MCF 10A (cell line): ENCODE results near the gene MEDAG. TPM values are rescaled to one million over a fixed set of nuclear protein-coding genes. Genes with fewer than 3 reads are reported as not detected.

Experiments
- BruUV-seq: library from RNA; stranded (reverse); fragments of 400-500 nt; replicated peaks from 2 replicates; lab custom pipeline; 2021; lab: Mats Ljungman, UMichigan
- CTCF ChIA-PET: fragments of 300-600 bp; sonication (Branson Sonifier 250); formaldehyde crosslinking; extraction: SDS; loops from one replicate; lab custom pipeline; 2021; ENCODE audit warnings: antibody characterized with exemption, inconsistent platforms; lab: Yijun Ruan, JAX
- POLR2A ChIA-PET: fragments of 300-600, 350-650 bp; sonication (Branson Sonifier 250); formaldehyde crosslinking; extraction: SDS; loops from one replicate; lab custom pipeline; 2020; ENCODE audit warnings: antibody characterized with exemption, inconsistent platforms; lab: Yijun Ruan, JAX
- DNase-seq: peaks from one replicate; pipeline ENCODE4 v3.0.0-alpha.2; 2018; ENCODE audit not compliant: unreplicated experiment
- H3K27ac Mint-ChIP-seq: one replicate; pipeline ENCODE4 v1.8.0; 2022; ENCODE audit warnings: mild to moderate bottlenecking, low read depth, mixed read lengths; ENCODE audit not compliant: unreplicated experiment
- H3K27me3 Mint-ChIP-seq: one replicate; pipeline ENCODE4 v1.8.0; 2022; ENCODE audit warnings: mixed read lengths; ENCODE audit not compliant: insufficient read depth, unreplicated experiment
- H3K36me3 Mint-ChIP-seq: one replicate; pipeline ENCODE4 v1.8.0; 2022; ENCODE audit warnings: mild to moderate bottlenecking, moderate library complexity, mixed read lengths; ENCODE audit not compliant: insufficient read depth, unreplicated experiment
- H3K4me1 Mint-ChIP-seq: one replicate; pipeline ENCODE4 v1.8.0; 2022; ENCODE audit warnings: mixed read lengths; ENCODE audit not compliant: insufficient read depth, unreplicated experiment
- H3K4me3 Mint-ChIP-seq: one replicate; pipeline ENCODE4 v1.8.0; 2022; ENCODE audit warnings: mild to moderate bottlenecking, moderate library complexity, mixed read lengths; ENCODE audit not compliant: unreplicated experiment
- H3K9me3 Mint-ChIP-seq: one replicate; pipeline ENCODE4 v1.8.0; 2022; ENCODE audit warnings: mixed read lengths; ENCODE audit not compliant: unreplicated experiment
- CTCF ChIP-seq: fragments of 200-600 bp; IDR thresholded peaks from one replicate; pipeline ENCODE4 v1.8.0; 2022; ENCODE audit warnings: antibody characterized with exemption, mild to moderate bottlenecking; ENCODE audit not compliant: unreplicated experiment
- intact Hi-C: fragments of 100-400 bp; cut with micrococcal nuclease; formaldehyde crosslinking; loops from 2 replicates; pipeline ENCODE4 v1.14.1; 2022
- total RNA-seq: library from RNA; stranded (reverse); gene quantifications from 2 replicates; pipeline ENCODE4 v1.2.3, GENCODE V29; 2022

Gene MEDAG
- total RNA-seq, 1 experiment from 2014 or later, result not detected

- ChIA-PET POLR2A (no interaction called here), CTCF (interaction anchor here (0.5 to 1.7 kb wide), 6 partner anchors 12 to 1054 kb away, joined by 3 to 9 read pairs (median 4); no protein-coding TSS in a partner anchor)
- H3K4me3 Mint-ChIP-seq, result no peak overlapping the region
- H3K27ac Mint-ChIP-seq, result no peak overlapping the region
- DNase-seq, result peak; percentile 26
- peaks cover 10% of the 10 kb centered on the region for H3K4me1 Mint-ChIP-seq
- peak; percentile 26 for TF ChIP-seq CTCF
- H3K36me3 Mint-ChIP-seq, result no peaks in the 10 kb centered on the region
- H3K9me3 Mint-ChIP-seq, result no peaks in the 10 kb centered on the region
- intact Hi-C loops, result no loop called here
- no peaks in the 10 kb centered on the region for H3K27me3 Mint-ChIP-seq
- no TSS peak for BruUV-seq
Measured at GRCh38 chr13:30892966-30893365, 13.1 kb upstream of the MEDAG start.

- H3K27ac Mint-ChIP-seq, result peak overlapping the region; percentile 88
- H3K9me3 Mint-ChIP-seq, result no peaks in the 10 kb centered on the region
- peaks cover 15% of the 10 kb centered on the region for H3K4me1 Mint-ChIP-seq
- ChIA-PET CTCF (interaction anchor here (0.6 kb wide), 1 partner anchor 88 kb away, joined by 5 read pairs; no protein-coding TSS in a partner anchor), POLR2A (no interaction called here)
- H3K27me3 Mint-ChIP-seq, result peaks cover 10% of the 10 kb centered on the region
- BruUV-seq, result no TSS peak
- no peak for TF ChIP-seq CTCF
- H3K4me3 Mint-ChIP-seq, result no peak overlapping the region
- intact Hi-C loops, result no loop called here
- peak; percentile 64 for DNase-seq
- H3K36me3 Mint-ChIP-seq, result no peaks in the 10 kb centered on the region
Measured at GRCh38 chr13:30895773-30896172, 10.3 kb upstream of the MEDAG start.

GRCh38 chr13:30898070-30898469, 8.0 kb upstream of the MEDAG start:
- no peak overlapping the region for H3K4me3 Mint-ChIP-seq
- no peaks in the 10 kb centered on the region for H3K9me3 Mint-ChIP-seq
- DNase-seq, result no peak
- TF ChIP-seq CTCF, result no peak
- CTCF ChIA-PET, result no interaction called here
- H3K36me3 Mint-ChIP-seq, result no peaks in the 10 kb centered on the region
- no peak overlapping the region for H3K27ac Mint-ChIP-seq
- intact Hi-C loops, result no loop called here
- peaks cover 23% of the 10 kb centered on the region for H3K27me3 Mint-ChIP-seq
- peaks cover 15% of the 10 kb centered on the region for H3K4me1 Mint-ChIP-seq
- POLR2A ChIA-PET, result no interaction called here
- no TSS peak for BruUV-seq

GRCh38 chr13:30898678-30899241, 7.3 kb upstream of the MEDAG start:
- H3K4me3 Mint-ChIP-seq, result no peak overlapping the region
- no peaks in the 10 kb centered on the region for H3K36me3 Mint-ChIP-seq
- H3K9me3 Mint-ChIP-seq, result no peaks in the 10 kb centered on the region
- H3K27me3 Mint-ChIP-seq, result peaks cover 28% of the 10 kb centered on the region
- no peak for TF ChIP-seq CTCF
- CTCF ChIA-PET, result interaction anchor here (0.6 kb wide), 1 partner anchor 33 kb away, joined by 3 read pairs; no protein-coding TSS in a partner anchor
- H3K27ac Mint-ChIP-seq, result no peak overlapping the region
- peaks cover 15% of the 10 kb centered on the region for H3K4me1 Mint-ChIP-seq
- no TSS peak for BruUV-seq
- DNase-seq, result peak; percentile 48
- POLR2A ChIA-PET, result no interaction called here
- intact Hi-C loops, result no loop called here
